HepG2 (cell line): Measurements from ENCODE around the gene PTCH1. TPM values are rescaled to one million over a fixed set of nuclear protein-coding genes. Genes with fewer than 3 reads are reported as not detected.

Source experiments
- ATAC-seq: fragments of 200-7000 bp; cut with Tn5 transposase; 3 replicates; pipeline ENCODE4 v1.9.1; 2020; ENCODE audit warnings: mild to moderate bottlenecking, moderate library complexity
- BruUV-seq: library from RNA; stranded (reverse); fragments of 400-500 nt; replicated peaks from 2 replicates; lab custom pipeline; 2021; lab: Mats Ljungman, UMichigan
- CTCF ChIA-PET: fragments of 300-600 bp; formaldehyde crosslinking; extraction: SDS; loops from one replicate; lab custom pipeline; 2021; ENCODE audit warnings: low total read pairs, inconsistent platforms, low intra/inter-chr PET ratio; lab: Yijun Ruan, JAX
- POLR2A ChIA-PET: fragments of 350-600 bp; sonication (Branson Sonifier 250); formaldehyde crosslinking; loops from one replicate; lab custom pipeline; 2020; ENCODE audit warnings: antibody characterized with exemption, inconsistent platforms; lab: Yijun Ruan, JAX
- DNase-seq: peaks from one replicate; pipeline ENCODE4 v3.0.0-alpha.2; 2015; ENCODE audit warnings: low spot score
- FAIRE-seq: peaks from 3 replicates; lab custom pipeline; 2011; peaks lifted over from hg19 to GRCh38; lab: Jason Lieb, UNC
- H2AFZ ChIP-seq: one replicate; pipeline ENCODE4 v1.6.1; 2011; ENCODE audit warnings: low read length, inconsistent platforms
- H3K27ac ChIP-seq: fragments of 300-600 bp; 3 replicates; pipeline ENCODE4 v1.8.0; 2011; ENCODE audit warnings: mixed run types, mild to moderate bottlenecking, mixed read lengths, low read length, inconsistent platforms; ENCODE audit not compliant: insufficient read depth; ENCODE audit errors: extremely low read length
- H3K27me3 ChIP-seq, 2 experiments: fragments of 200-600 bp in 1 of 2; 2 replicates in 1 of 2; 3 replicates in 1 of 2; pipeline versions ENCODE4 v1.6.0 to v1.8.0; 2011; ENCODE audit warnings: low read length in 2 of 2, mild to moderate bottlenecking in 2 of 2, moderate library complexity in 2 of 2, inconsistent platforms in 1 of 2; ENCODE audit not compliant: insufficient read depth in 2 of 2, control insufficient read depth in 1 of 2
- H3K36me3 ChIP-seq, 2 experiments: fragments of 200-600 bp in 1 of 2; replicated peaks in 1 of 2; 2 replicates in 1 of 2; 3 replicates in 1 of 2; pipeline versions ENCODE4 v1.5.1 to v1.8.0; 2011; ENCODE audit warnings: low read length in 2 of 2, inconsistent platforms in 1 of 2; ENCODE audit not compliant: insufficient read depth in 2 of 2, control insufficient read depth in 1 of 2
- H3K4me1 ChIP-seq: 2 replicates; pipeline ENCODE4 v1.5.1; 2012; ENCODE audit warnings: low read length, inconsistent platforms; ENCODE audit not compliant: insufficient read depth
- H3K4me2 ChIP-seq: 2 replicates; pipeline ENCODE4 v1.6.0; 2011; ENCODE audit warnings: low read depth, low read length, inconsistent platforms
- H3K4me3 ChIP-seq, 3 experiments: fragments of 200-600 bp in 1 of 3; sonication (generic), shearing (Covaris generic) in 1 of 3; replicated peaks in 1 of 3; 2 replicates each; pipeline ENCODE4 v1.5.1; 2011 to 2016; ENCODE audit warnings: low read length in 3 of 3, inconsistent platforms in 2 of 3, low read depth in 2 of 3, mild to moderate bottlenecking in 2 of 3, control low read depth in 1 of 3, mixed read lengths in 1 of 3; ENCODE audit not compliant: insufficient read depth in 1 of 3
- H3K79me2 ChIP-seq: one replicate; pipeline ENCODE4 v1.6.1; 2011; ENCODE audit warnings: low read length, inconsistent platforms; ENCODE audit not compliant: insufficient read depth
- H3K9ac ChIP-seq: 2 replicates; pipeline ENCODE4 v1.6.0; 2011; ENCODE audit warnings: mild to moderate bottlenecking, low read depth, low read length, inconsistent platforms; ENCODE audit not compliant: insufficient read depth
- H3K9me3 ChIP-seq: 2 replicates; pipeline ENCODE4 v1.5.1; 2012; ENCODE audit warnings: mild to moderate bottlenecking, low read length
- H4K20me1 ChIP-seq: 2 replicates; pipeline ENCODE4 v1.6.0; 2011; ENCODE audit warnings: inconsistent platforms, mild to moderate bottlenecking, low read length, moderate library complexity; ENCODE audit not compliant: insufficient read depth
- SMAD3 ChIP-seq: sonication (generic); formaldehyde crosslinking; IDR thresholded peaks from 2 replicates; pipeline ENCODE4 v1.4.0; 2020; ENCODE audit warnings: missing genetic modification reagents
- ZNF124 ChIP-seq: sonication (generic); formaldehyde crosslinking; IDR thresholded peaks from 2 replicates; pipeline ENCODE4 v1.4.0; 2020; ENCODE audit warnings: missing genetic modification reagents
- WGBS: methylation state at CpG from one replicate; pipeline ENCODE4 v1.1.6; 2017; ENCODE audit warnings: low lambda C conversion rate; 5-methylcytosine and 5-hydroxymethylcytosine counted together
- in situ Hi-C: cut with HindIII; loops from 2 replicates; pipeline ENCODE4 v1.10.0; 2017; ENCODE audit warnings: low pct_unique_long_range_greater_than_20kb; ENCODE audit not compliant: extremely low pct_ligation_motif_present
- intact Hi-C: fragments of 100-400 bp; cut with micrococcal nuclease; formaldehyde crosslinking; loops from one replicate; pipeline ENCODE4 v1.10.0; 2022; ENCODE audit not compliant: unreplicated experiment
- polyA plus RNA-seq, 8 experiments: library from polyadenylated mRNA; depleted of rRNA in 3 of 8; stranded (reverse) in 7 of 8; unstranded in 1 of 8; fragments of >200 nt; fragmentation: Illumina TruSeq in 4 of 8; extraction: Trizol in 4 of 8; gene quantifications; 2 replicates each; pipeline versions ENCODE4 v1.2.1 to v1.2.3, GENCODE V29; 2011 to 2016; ENCODE audit warnings: low read depth in 4 of 8, missing spikeins in 1 of 8, mixed read lengths in 1 of 8; ENCODE audit not compliant: insufficient read depth in 1 of 8
- total RNA-seq, 5 experiments: library from RNA; depleted of rRNA; stranded (reverse); fragments of >200 nt; fragmentation: Illumina TruSeq; extraction: Trizol; gene quantifications; 2 replicates each; pipeline ENCODE4 v1.2.3, GENCODE V29; 2016; ENCODE audit warnings: low read depth in 1 of 5
- TF ChIP-seq, protein P1 (sequence below), 2 experiments: IDR thresholded peaks; 2 replicates each; pipeline ENCODE4 v1.6.1; 2011 to 2012; ENCODE audit warnings: low read length in 2 of 2, borderline replicate concordance in 1 of 2, low read depth in 1 of 2, mild to moderate bottlenecking in 1 of 2, moderate library complexity in 1 of 2
- TF ChIP-seq, protein P2 (sequence below): IDR thresholded peaks from 2 replicates; pipeline ENCODE4 v1.4.0; 2020; ENCODE audit warnings: mild to moderate bottlenecking, missing genetic modification reagents
- TF ChIP-seq, protein P3 (sequence below): IDR thresholded peaks from 2 replicates; pipeline ENCODE4 v1.6.1; 2016; ENCODE audit warnings: missing biosample characterization, missing genetic modification reagents, low read depth

Gene PTCH1
- total and polyA plus RNA-seq, 2 of the 13 experiments (the other 11 are each of a cell fraction or from before 2014, with no cell fraction given), result 2.8 to 3.9 TPM

DNA sequence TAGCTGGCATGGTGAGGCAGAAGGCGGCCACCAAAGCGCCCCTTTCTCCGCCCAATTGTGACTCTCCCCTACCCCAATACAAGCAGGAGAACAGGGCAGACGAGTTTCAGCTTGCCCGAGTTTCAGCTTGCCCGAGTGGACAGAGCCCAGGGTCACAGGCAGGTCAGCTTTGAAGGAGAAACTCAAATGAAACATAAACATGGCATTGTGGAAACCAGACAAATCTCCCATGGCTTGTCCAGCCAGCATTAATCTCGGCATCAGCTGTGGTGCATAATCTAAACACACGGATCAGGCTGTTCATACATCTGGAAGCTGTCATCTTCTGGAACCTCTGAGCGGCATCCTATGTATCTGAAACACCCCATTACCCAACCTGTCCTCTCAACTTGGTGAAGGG is 16.9 kb downstream of the PTCH1 start (continued):
- TF ChIP-seq, protein P1, sequence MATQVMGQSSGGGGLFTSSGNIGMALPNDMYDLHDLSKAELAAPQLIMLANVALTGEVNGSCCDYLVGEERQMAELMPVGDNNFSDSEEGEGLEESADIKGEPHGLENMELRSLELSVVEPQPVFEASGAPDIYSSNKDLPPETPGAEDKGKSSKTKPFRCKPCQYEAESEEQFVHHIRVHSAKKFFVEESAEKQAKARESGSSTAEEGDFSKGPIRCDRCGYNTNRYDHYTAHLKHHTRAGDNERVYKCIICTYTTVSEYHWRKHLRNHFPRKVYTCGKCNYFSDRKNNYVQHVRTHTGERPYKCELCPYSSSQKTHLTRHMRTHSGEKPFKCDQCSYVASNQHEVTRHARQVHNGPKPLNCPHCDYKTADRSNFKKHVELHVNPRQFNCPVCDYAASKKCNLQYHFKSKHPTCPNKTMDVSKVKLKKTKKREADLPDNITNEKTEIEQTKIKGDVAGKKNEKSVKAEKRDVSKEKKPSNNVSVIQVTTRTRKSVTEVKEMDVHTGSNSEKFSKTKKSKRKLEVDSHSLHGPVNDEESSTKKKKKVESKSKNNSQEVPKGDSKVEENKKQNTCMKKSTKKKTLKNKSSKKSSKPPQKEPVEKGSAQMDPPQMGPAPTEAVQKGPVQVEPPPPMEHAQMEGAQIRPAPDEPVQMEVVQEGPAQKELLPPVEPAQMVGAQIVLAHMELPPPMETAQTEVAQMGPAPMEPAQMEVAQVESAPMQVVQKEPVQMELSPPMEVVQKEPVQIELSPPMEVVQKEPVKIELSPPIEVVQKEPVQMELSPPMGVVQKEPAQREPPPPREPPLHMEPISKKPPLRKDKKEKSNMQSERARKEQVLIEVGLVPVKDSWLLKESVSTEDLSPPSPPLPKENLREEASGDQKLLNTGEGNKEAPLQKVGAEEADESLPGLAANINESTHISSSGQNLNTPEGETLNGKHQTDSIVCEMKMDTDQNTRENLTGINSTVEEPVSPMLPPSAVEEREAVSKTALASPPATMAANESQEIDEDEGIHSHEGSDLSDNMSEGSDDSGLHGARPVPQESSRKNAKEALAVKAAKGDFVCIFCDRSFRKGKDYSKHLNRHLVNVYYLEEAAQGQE (IDR thresholded peaks at IDR 0.05; ENCODE audit: borderline replicate concordance in 1 of 2, low read depth in 1 of 2, low read length in 2 of 2), result peak in 1 of 2 experiments; percentile 49; a peak in 2 of 4 replicates

DNA sequence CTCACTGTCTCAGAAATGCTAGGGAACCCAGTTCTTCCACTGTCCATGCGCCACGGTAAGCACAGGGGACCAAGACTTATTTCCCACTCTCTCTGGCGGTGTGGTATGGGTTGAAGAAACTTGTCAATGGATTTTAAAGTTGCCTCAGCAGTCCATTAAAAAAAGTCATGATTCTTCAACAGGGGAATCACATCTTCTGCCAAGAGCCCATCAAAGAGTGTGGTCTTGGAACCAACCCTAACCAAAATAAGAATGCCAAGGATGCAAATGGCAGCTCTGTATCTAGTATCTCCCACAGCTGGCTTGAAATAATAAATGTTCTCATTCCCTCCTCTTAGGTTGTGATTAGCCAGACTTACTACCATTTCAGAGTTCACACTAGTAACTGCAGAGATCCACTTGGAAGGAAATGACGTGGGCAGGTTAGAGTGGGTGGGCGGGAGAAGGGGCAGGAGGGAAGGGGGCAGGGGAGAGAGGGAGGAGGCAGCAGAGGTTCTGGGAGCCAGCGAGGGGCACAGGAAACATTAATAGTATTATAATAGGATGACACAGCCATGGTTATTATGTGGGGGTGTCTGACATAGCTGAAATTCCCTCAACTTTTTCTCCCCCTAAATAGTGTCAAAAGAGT is 17.6 kb downstream of the PTCH1 start:
- H3K79me2 ChIP-seq, result peaks cover 23% of the 10 kb centered on the region
- in situ Hi-C loops (no loop called here), intact Hi-C loops (no loop called here)
- H3K4me3 ChIP-seq, result no peak overlapping the region
- H3K9ac ChIP-seq, result no peak overlapping the region
- H3K4me2 ChIP-seq, result no peak overlapping the region
- H3K4me1 ChIP-seq, result peaks cover 26% of the 10 kb centered on the region
- FAIRE-seq, result no peak
- no peak overlapping the region for H2AFZ ChIP-seq
- WGBS, result over 99% methylated on average over 6 of the region's 6 CpGs
- no peak overlapping the region for H3K27ac ChIP-seq
- H3K27me3 ChIP-seq, result no peaks in the 10 kb centered on the region
- peaks cover 10% of the 10 kb centered on the region; the same call in 1 of the 2 replicates for H4K20me1 ChIP-seq
- CTCF ChIA-PET, result no interaction called here
- POLR2A ChIA-PET, result no interaction called here
- peaks cover 1 to 14% of the 10 kb centered on the region in 2 experiments; a peak in 4 of 5 replicates for H3K36me3 ChIP-seq
- no peak for DNase-seq
- no peak for TF ChIP-seq SMAD3 (CRISPR knock-in tag)
- TF ChIP-seq, protein P2, sequence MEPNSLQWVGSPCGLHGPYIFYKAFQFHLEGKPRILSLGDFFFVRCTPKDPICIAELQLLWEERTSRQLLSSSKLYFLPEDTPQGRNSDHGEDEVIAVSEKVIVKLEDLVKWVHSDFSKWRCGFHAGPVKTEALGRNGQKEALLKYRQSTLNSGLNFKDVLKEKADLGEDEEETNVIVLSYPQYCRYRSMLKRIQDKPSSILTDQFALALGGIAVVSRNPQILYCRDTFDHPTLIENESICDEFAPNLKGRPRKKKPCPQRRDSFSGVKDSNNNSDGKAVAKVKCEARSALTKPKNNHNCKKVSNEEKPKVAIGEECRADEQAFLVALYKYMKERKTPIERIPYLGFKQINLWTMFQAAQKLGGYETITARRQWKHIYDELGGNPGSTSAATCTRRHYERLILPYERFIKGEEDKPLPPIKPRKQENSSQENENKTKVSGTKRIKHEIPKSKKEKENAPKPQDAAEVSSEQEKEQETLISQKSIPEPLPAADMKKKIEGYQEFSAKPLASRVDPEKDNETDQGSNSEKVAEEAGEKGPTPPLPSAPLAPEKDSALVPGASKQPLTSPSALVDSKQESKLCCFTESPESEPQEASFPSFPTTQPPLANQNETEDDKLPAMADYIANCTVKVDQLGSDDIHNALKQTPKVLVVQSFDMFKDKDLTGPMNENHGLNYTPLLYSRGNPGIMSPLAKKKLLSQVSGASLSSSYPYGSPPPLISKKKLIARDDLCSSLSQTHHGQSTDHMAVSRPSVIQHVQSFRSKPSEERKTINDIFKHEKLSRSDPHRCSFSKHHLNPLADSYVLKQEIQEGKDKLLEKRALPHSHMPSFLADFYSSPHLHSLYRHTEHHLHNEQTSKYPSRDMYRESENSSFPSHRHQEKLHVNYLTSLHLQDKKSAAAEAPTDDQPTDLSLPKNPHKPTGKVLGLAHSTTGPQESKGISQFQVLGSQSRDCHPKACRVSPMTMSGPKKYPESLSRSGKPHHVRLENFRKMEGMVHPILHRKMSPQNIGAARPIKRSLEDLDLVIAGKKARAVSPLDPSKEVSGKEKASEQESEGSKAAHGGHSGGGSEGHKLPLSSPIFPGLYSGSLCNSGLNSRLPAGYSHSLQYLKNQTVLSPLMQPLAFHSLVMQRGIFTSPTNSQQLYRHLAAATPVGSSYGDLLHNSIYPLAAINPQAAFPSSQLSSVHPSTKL, result no peak
- TF ChIP-seq, protein P3, sequence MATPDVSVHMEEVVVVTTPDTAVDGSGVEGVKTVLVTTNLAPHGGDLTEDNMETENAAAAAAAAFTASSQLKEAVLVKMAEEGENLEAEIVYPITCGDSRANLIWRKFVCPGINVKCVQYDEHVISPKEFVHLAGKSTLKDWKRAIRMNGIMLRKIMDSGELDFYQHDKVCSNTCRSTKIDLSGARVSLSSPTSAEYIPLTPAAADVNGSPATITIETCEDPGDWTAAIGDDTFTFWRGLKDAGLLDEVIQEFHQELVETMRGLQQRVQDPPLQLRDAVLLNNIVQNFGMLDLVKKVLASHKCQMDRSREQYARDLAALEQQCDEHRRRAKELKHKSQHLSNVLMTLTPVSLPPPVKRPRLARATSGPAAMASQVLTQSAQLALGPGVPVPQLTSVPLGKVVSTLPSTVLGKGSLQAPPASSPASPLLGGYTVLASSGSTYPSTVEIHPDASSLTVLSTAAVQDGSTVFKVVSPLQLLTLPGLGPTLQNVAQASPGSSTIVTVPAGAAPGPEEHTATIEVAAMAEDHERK, result no peak
- TF ChIP-seq ZNF124 (CRISPR knock-in tag), result no peak
- no TSS peak for BruUV-seq
- no peaks in the 10 kb centered on the region for H3K9me3 ChIP-seq
- ATAC-seq, result no peak
